K562 (cell line): Measurements from ENCODE around the gene NPB. TPM values are rescaled to one million over a fixed set of nuclear protein-coding genes. Genes with fewer than 3 reads are reported as not detected.

Experiments used
- ATAC-seq: fragments of 200-7000 bp; cut with Tn5 transposase; 3 replicates; pipeline ENCODE4 v1.9.1; 2020; ENCODE audit warnings: moderate library complexity
- BruUV-seq: library from RNA; stranded (reverse); fragments of 400-500 nt; replicated peaks from 2 replicates; lab custom pipeline; 2021; lab: Mats Ljungman, UMichigan
- CTCF ChIA-PET: fragments of 300-600 bp; formaldehyde crosslinking; extraction: SDS; loops from one replicate; lab custom pipeline; 2021; ENCODE audit warnings: low intra/inter-chr PET ratio; lab: Yijun Ruan, JAX
- POLR2A ChIA-PET: fragments of 300-600, 350-650 bp; sonication (Branson Sonifier 250); formaldehyde crosslinking; extraction: SDS; loops from one replicate; lab custom pipeline; 2021; ENCODE audit warnings: antibody characterized with exemption, inconsistent platforms; lab: Yijun Ruan, JAX
- DNase-seq, 4 experiments: peaks; one replicate each; pipeline versions ENCODE4 v3.0.0 to v3.0.0-alpha.2; 2011 to 2018; ENCODE audit warnings: low spot score in 3 of 4, mixed read lengths in 3 of 4; ENCODE audit errors: extremely low read depth in 1 of 4
- FAIRE-seq: peaks from 2 replicates; lab custom pipeline; 2011; peaks lifted over from hg19 to GRCh38; lab: Jason Lieb, UNC
- H2AFZ ChIP-seq: 2 replicates; pipeline ENCODE4 v1.6.0; 2011; ENCODE audit warnings: low read depth, low read length, control low read depth, inconsistent platforms
- H3K27ac ChIP-seq: fragments of 200-600 bp; 3 replicates; pipeline ENCODE4 v1.8.0; 2011; ENCODE audit warnings: low read depth, mild to moderate bottlenecking, control low read depth, inconsistent platforms, low read length, moderate library complexity, mixed read lengths; ENCODE audit errors: extremely low read depth
- H3K27me3 ChIP-seq, 2 experiments: fragments of 300-600 bp in 1 of 2; 2 replicates in 1 of 2; 3 replicates in 1 of 2; pipeline versions ENCODE4 v1.6.0 to v1.8.0; 2011; ENCODE audit warnings: inconsistent platforms in 2 of 2, low read length in 2 of 2, mild to moderate bottlenecking in 1 of 2, mixed read lengths in 1 of 2, moderate library complexity in 1 of 2; ENCODE audit not compliant: control insufficient read depth in 2 of 2, insufficient read depth in 2 of 2
- H3K36me3 ChIP-seq: fragments of 300-600 bp; 3 replicates; pipeline ENCODE4 v1.8.0; 2011; ENCODE audit warnings: mild to moderate bottlenecking, low read length, inconsistent platforms; ENCODE audit not compliant: control insufficient read depth, insufficient read depth
- H3K4me1 ChIP-seq, 2 experiments: fragments of 200-600 bp in 1 of 2; replicated peaks in 1 of 2; 2 replicates in 1 of 2; 3 replicates in 1 of 2; pipeline versions ENCODE4 v1.5.1 to v1.8.0; 2011; ENCODE audit warnings: inconsistent platforms in 2 of 2, low read length in 2 of 2, mild to moderate bottlenecking in 1 of 2, mixed read lengths in 1 of 2, moderate library complexity in 1 of 2; ENCODE audit not compliant: control insufficient read depth in 2 of 2, insufficient read depth in 2 of 2
- H3K4me2 ChIP-seq: 2 replicates; pipeline ENCODE4 v1.6.1; 2011; ENCODE audit warnings: low read length, control low read depth, inconsistent platforms, mixed read lengths; ENCODE audit not compliant: insufficient read depth
- H3K4me3 ChIP-seq: fragments of 200-600 bp; sonication (generic), shearing (Covaris generic); 2 replicates; pipeline ENCODE4 v1.5.1; 2016; ENCODE audit warnings: control low read depth, inconsistent platforms
- H3K79me2 ChIP-seq: fragments of 200-600 bp; 3 replicates; pipeline ENCODE4 v1.8.0; 2011; ENCODE audit warnings: low read length, inconsistent platforms; ENCODE audit not compliant: control insufficient read depth, insufficient read depth
- H3K9ac ChIP-seq, 2 experiments: 2 replicates each; pipeline versions ENCODE4 v1.6.0 to v1.6.1; 2011; ENCODE audit warnings: low read depth in 2 of 2, low read length in 2 of 2, control low read depth in 1 of 2, inconsistent platforms in 1 of 2, mild to moderate bottlenecking in 1 of 2, mixed read lengths in 1 of 2; ENCODE audit not compliant: insufficient read depth in 1 of 2
- H3K9me1 ChIP-seq: one replicate; pipeline ENCODE4 v1.6.0; 2011; ENCODE audit warnings: inconsistent platforms, mild to moderate bottlenecking, low read length, moderate library complexity; ENCODE audit not compliant: control insufficient read depth, insufficient read depth
- H3K9me3 ChIP-seq: replicated peaks from 2 replicates; pipeline ENCODE4 v1.5.1; 2011; ENCODE audit warnings: low read depth, low read length, inconsistent platforms; ENCODE audit not compliant: control insufficient read depth, insufficient read depth
- H4K20me1 ChIP-seq: replicated peaks from 2 replicates; pipeline ENCODE4 v1.6.1; 2011; ENCODE audit warnings: low read length, inconsistent platforms, mixed read lengths; ENCODE audit not compliant: control insufficient read depth, insufficient read depth
- CBX8 ChIP-seq: fragments of 200-600 bp; sonication (generic); IDR thresholded peaks from 2 replicates; pipeline ENCODE4 v1.6.1; 2012; ENCODE audit warnings: borderline replicate concordance, mixed run types, low read depth, mild to moderate bottlenecking, moderate library complexity, mixed read lengths, low read length, control low read depth, inconsistent platforms; ENCODE audit not compliant: poor library complexity, severe bottlenecking; ENCODE audit errors: extremely low read depth
- GABPB2 ChIP-seq: fragments of 250-450 bp; sonication (Bioruptor Pico); conservative IDR thresholded peaks from 2 replicates; pipeline ENCODE4 v1.5.1; 2021; ENCODE audit warnings: mild to moderate bottlenecking
- HNRNPL ChIP-seq: fragments of 200-400 bp; formaldehyde crosslinking; IDR thresholded peaks from 2 replicates; pipeline ENCODE4 v1.6.1; 2017; ENCODE audit warnings: low read depth, mild to moderate bottlenecking, low read length
- JUN ChIP-seq, 2 experiments: sonication (generic) in 1 of 2; formaldehyde crosslinking in 1 of 2; IDR thresholded peaks; 2 replicates each; pipeline versions ENCODE4 v1.6.1 to v1.8.0; 2012 to 2022; ENCODE audit warnings: borderline replicate concordance in 2 of 2, mild to moderate bottlenecking in 2 of 2, improper control_type of control experiment in 1 of 2, low read depth in 1 of 2, low read length in 1 of 2, missing genetic modification reagents in 1 of 2
- KHSRP ChIP-seq: fragments of 450-650 bp; IDR thresholded peaks from 2 replicates; pipeline ENCODE4 v1.6.1; 2017
- KLF1 ChIP-seq: fragments of 450-650 bp; IDR thresholded peaks from 2 replicates; pipeline ENCODE4 v1.6.1; 2016; ENCODE audit warnings: missing genetic modification characterization, missing compliant biosample characterization
- MYC ChIP-seq, 2 experiments: fragments of 250-450 bp in 1 of 2; sonication (Bioruptor Pico) in 1 of 2; IDR thresholded peaks; 2 replicates each; pipeline versions ENCODE4 v1.5.1 to v1.6.1; 2012 to 2021; ENCODE audit warnings: low read depth in 2 of 2, borderline replicate concordance in 1 of 2, improper control_type of control experiment in 1 of 2, low read length in 1 of 2, mild to moderate bottlenecking in 1 of 2, moderate library complexity in 1 of 2
- NCOA6 ChIP-seq: fragments of 450-650 bp; IDR thresholded peaks from 2 replicates; pipeline ENCODE4 v1.6.1; 2017; ENCODE audit warnings: mild to moderate bottlenecking
- NONO ChIP-seq, 2 experiments: fragments of 200-400 bp in 1 of 2; fragments of 450-650 bp in 1 of 2; formaldehyde crosslinking in 1 of 2; IDR thresholded peaks; 2 replicates each; pipeline ENCODE4 v1.6.1; 2017; ENCODE audit warnings: low read depth in 2 of 2, mild to moderate bottlenecking in 2 of 2, moderate library complexity in 2 of 2, low read length in 1 of 2
- NR4A1 ChIP-seq, 2 experiments: fragments of 250-450 bp in 1 of 2; fragments of 450-650 bp in 1 of 2; sonication (Bioruptor Pico) in 1 of 2; IDR thresholded peaks; 2 replicates each; pipeline versions ENCODE4 v1.4.0 to v1.6.1; 2016 to 2020; ENCODE audit warnings: mild to moderate bottlenecking in 2 of 2, missing compliant biosample characterization in 1 of 2, missing genetic modification characterization in 1 of 2, moderate library complexity in 1 of 2
- POLR2G ChIP-seq: fragments of 200-400 bp; formaldehyde crosslinking; IDR thresholded peaks from 2 replicates; pipeline ENCODE4 v1.6.1; 2017; ENCODE audit warnings: low read depth, mild to moderate bottlenecking, antibody characterized with exemption, low read length, moderate library complexity
- ZNF217 ChIP-seq: sonication (generic); formaldehyde crosslinking; IDR thresholded peaks from 2 replicates; pipeline ENCODE4 v1.8.0; 2022; ENCODE audit warnings: mild to moderate bottlenecking, missing genetic modification reagents
- ZNF583 ChIP-seq: fragments of 250-450 bp; sonication (Bioruptor Pico); IDR thresholded peaks from 2 replicates; pipeline ENCODE4 v1.4.0; 2020
- ZNF668 ChIP-seq: fragments of 250-450 bp; sonication (Bioruptor Pico); IDR thresholded peaks from 2 replicates; pipeline ENCODE4 v1.8.0; 2022; ENCODE audit warnings: mild to moderate bottlenecking, inconsistent platforms
- ZNF79 ChIP-seq: fragments of 250-450 bp; sonication (Bioruptor Pico); IDR thresholded peaks from 2 replicates; pipeline ENCODE4 v1.4.0; 2020; ENCODE audit warnings: low read depth, mild to moderate bottlenecking, moderate library complexity
- WGBS: fragments of 100-300 bp; shearing (Covaris generic); methylation state at CpG from one replicate; pipeline ENCODE4 v1.1.6; 2016; ENCODE audit warnings: low coverage, mixed read lengths; ENCODE audit not compliant: insufficient coverage; ENCODE audit errors: missing lambda C conversion rate; 5-methylcytosine and 5-hydroxymethylcytosine counted together
- in situ Hi-C: fragments of 300-500 bp; cut with MboI; formaldehyde crosslinking; loops from 4 replicates; pipeline ENCODE4 v1.15.0; 2018; ENCODE audit warnings: inconsistent platforms, mixed read lengths
- intact Hi-C: fragments of 100-400 bp; cut with micrococcal nuclease; formaldehyde crosslinking; loops from 2 replicates; pipeline ENCODE4 v1.14.2; 2022
- polyA plus RNA-seq, 8 experiments: library from polyadenylated mRNA; depleted of rRNA in 4 of 8; stranded (reverse) in 5 of 8; unstranded in 3 of 8; fragments of >200 nt; fragmentation: Nextera tagmentation in 2 of 8; fragmentation: Illumina TruSeq in 1 of 8; extraction: Ambion mirVana in 2 of 8; extraction: Trizol in 1 of 8; gene quantifications; 2 replicates each; pipeline versions ENCODE4 v1.2.1 to v1.2.3, GENCODE V29; 2011 to 2014; ENCODE audit warnings: inconsistent platforms in 1 of 8, missing spikeins in 1 of 8
- total RNA-seq, 7 experiments: library from RNA; depleted of rRNA in 6 of 7; stranded (reverse); fragments of >200 nt in 6 of 7; fragmentation: Illumina TruSeq in 2 of 7; extraction: Trizol in 2 of 7; gene quantifications; 2 replicates each; pipeline versions ENCODE4 v1.2.1 to v1.2.3, GENCODE V29; 2011 to 2021; ENCODE audit warnings: low replicate concordance in 1 of 7
- TF ChIP-seq, protein P1 (sequence below), 2 experiments: fragments of 250-450 bp in 1 of 2; fragments of 450-650 bp in 1 of 2; sonication (Bioruptor Pico) in 1 of 2; IDR thresholded peaks; 2 replicates each; pipeline versions ENCODE4 v1.6.1 to v1.8.0; 2016 to 2021; ENCODE audit warnings: mild to moderate bottlenecking in 2 of 2, moderate library complexity in 2 of 2, missing compliant biosample characterization in 1 of 2, missing genetic modification characterization in 1 of 2
- TF ChIP-seq, protein P2 (sequence below): sonication (generic); formaldehyde crosslinking; IDR thresholded peaks from 2 replicates; pipeline ENCODE4 v1.8.1; 2022; ENCODE audit warnings: missing genetic modification reagents

The NPB gene
- total and polyA plus RNA-seq, 9 of the 15 experiments (the other 6 are each of a cell fraction or from before 2014, with no cell fraction given): 0.03 to 0.61 (median 0.14) TPM; not detected in 2

DNA sequence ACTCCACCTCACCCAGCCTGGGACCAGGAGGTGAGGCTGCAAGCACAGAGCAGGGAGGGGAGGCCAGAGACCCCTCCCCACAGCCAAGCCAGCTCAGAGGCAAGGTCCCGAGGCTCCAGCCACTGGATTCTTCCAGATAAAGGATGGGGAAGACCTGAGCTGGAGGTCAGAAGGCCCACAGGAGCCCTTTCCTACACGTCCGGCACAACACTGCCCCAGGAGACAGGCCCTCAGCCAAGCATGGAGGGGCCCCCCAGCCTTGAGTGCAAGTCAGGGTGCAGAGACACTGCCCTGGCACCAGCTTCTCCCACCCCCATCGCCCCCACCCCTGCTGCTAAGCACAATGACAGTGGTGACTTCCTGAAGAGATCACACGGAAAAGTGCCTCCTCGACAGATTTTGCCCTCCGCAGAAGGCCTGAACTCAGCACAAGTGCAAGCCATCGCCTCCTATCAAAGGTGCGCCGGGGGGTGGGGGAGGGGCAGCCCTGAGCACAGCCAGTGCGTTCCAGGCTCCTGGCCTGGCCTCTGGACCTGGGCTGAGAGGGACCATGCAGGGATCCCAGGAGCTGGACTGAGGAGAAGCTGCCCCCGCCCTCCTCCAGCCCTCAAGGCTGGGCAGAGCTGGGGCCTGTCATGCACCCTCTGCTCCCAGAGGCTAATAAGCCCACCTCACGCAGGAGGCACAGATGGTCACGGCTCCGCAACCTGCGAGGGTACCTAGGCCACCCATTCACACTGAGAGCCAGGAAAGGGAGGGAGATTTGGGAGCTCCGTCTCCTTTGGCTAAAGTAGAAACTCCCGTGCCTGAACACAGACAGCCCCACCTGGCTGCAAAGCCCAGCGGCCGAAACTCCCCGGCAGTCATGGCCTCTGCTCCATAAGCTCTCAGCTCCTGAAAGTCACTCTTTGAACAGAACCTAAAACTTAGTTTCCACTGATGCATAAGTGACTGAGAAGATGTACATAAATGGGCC is 22.8 kb downstream of the NPB start:
- POLR2A ChIA-PET: interaction anchor here (0.5 to 4.8 kb wide), 18 partner anchors 8 to 791 kb away, joined by 3 to 46 read pairs (median 4); partner anchors contain the start of genes DCXR, PCYT2 and PYCR1
- H3K4me1 ChIP-seq: peaks cover 55 to 93% of the 10 kb centered on the region in 2 experiments
- FAIRE-seq: peak; percentile 75
- peak; percentile 46; the same call in 1 of the 2 replicates for TF ChIP-seq POLR2G
- no peak for TF ChIP-seq NONO (IDR thresholded peaks at IDR 0.05; ENCODE audit: low read depth in 2 of 2, low read length in 1 of 2)
- no peak for TF ChIP-seq ZNF668 (CRISPR knock-in tag)
- no peak for TF ChIP-seq KLF1
- no peak for TF ChIP-seq JUN (IDR thresholded peaks at IDR 0.05; ENCODE audit: borderline replicate concordance, low read depth, low read length)
- no peak for TF ChIP-seq JUN (CRISPR knock-in tag; IDR thresholded peaks at IDR 0.05; ENCODE audit: borderline replicate concordance)
- TF ChIP-seq, protein P1, sequence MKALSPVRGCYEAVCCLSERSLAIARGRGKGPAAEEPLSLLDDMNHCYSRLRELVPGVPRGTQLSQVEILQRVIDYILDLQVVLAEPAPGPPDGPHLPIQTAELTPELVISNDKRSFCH (CRISPR knock-in tag; IDR thresholded peaks at IDR 0.05): no peak
- TF ChIP-seq, protein P1 (tag; IDR thresholded peaks at IDR 0.05): no peak
- TF ChIP-seq NR4A1 (CRISPR knock-in tag; IDR thresholded peaks at IDR 0.05): no peak
- TF ChIP-seq NR4A1 (tag; IDR thresholded peaks at IDR 0.05): no peak
- TF ChIP-seq NCOA6: no peak
- TF ChIP-seq CBX8: no peak
- no peak for TF ChIP-seq ZNF79
- TF ChIP-seq MYC (IDR thresholded peaks at IDR 0.05; ENCODE audit: low read depth, low read length): peak; percentile 25; the same call in 1 of the 2 replicates
- no peak for TF ChIP-seq MYC (CRISPR knock-in tag; IDR thresholded peaks at IDR 0.05; ENCODE audit: borderline replicate concordance, low read depth)
- no peak for TF ChIP-seq ZNF583 (CRISPR knock-in tag)
- TF ChIP-seq, protein P2, sequence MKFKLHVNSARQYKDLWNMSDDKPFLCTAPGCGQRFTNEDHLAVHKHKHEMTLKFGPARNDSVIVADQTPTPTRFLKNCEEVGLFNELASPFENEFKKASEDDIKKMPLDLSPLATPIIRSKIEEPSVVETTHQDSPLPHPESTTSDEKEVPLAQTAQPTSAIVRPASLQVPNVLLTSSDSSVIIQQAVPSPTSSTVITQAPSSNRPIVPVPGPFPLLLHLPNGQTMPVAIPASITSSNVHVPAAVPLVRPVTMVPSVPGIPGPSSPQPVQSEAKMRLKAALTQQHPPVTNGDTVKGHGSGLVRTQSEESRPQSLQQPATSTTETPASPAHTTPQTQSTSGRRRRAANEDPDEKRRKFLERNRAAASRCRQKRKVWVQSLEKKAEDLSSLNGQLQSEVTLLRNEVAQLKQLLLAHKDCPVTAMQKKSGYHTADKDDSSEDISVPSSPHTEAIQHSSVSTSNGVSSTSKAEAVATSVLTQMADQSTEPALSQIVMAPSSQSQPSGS: no peak
- no peak for TF ChIP-seq KHSRP
- no peak for TF ChIP-seq HNRNPL
- TF ChIP-seq GABPB2 (CRISPR knock-in tag): no peak
- no peak for TF ChIP-seq ZNF217 (CRISPR knock-in tag)

More for the DNA sequence above, 22.8 kb downstream of the NPB start:
- H3K4me2 ChIP-seq: peak overlapping the region; percentile 89
- intact Hi-C loops (no loop called here), in situ Hi-C loops (no loop called here)
- H2AFZ ChIP-seq: no peak overlapping the region
- BruUV-seq: no TSS peak
- peaks cover 93% of the 10 kb centered on the region for H3K79me2 ChIP-seq
- ATAC-seq (peak; percentile 15), DNase-seq (peak in 3 of 4 experiments; percentile 22 to 83 (median 48))
- peak overlapping the region; percentile 98 for H3K27ac ChIP-seq
- H3K9me3 ChIP-seq: no peaks in the 10 kb centered on the region
- peak overlapping the region; percentile 75 to 95 for H3K9ac ChIP-seq
- CTCF ChIA-PET: no interaction called here
- peaks cover 16% of the 10 kb centered on the region; the same call in 1 of the 2 replicates for H4K20me1 ChIP-seq
- WGBS: 22% methylated on average over 17 of the region's 21 CpGs
- peak overlapping the region; percentile 53 for H3K4me3 ChIP-seq
- H3K9me1 ChIP-seq: peaks cover 6% of the 10 kb centered on the region
- peaks cover 28% of the 10 kb centered on the region for H3K36me3 ChIP-seq
- H3K27me3 ChIP-seq: no peaks in the 10 kb centered on the region
